Testis (tissue), 3 donors: Measurements from ENCODE around the gene CCNG1. TPM values are rescaled to one million over a fixed set of nuclear protein-coding genes. Genes with fewer than 3 reads are reported as not detected.

Experiments
- DNase-seq: peaks from one replicate; pipeline ENCODE4 v3.0.0-alpha.2; 2019
- H3K27ac ChIP-seq, 2 donors: fragments of 200-600 bp; sonication (generic); one replicate each; pipeline ENCODE4 v1.5.1; 2019
- H3K27me3 ChIP-seq: fragments of 200-600 bp; sonication (generic); one replicate; pipeline ENCODE4 v1.5.1; 2019
- H3K36me3 ChIP-seq: fragments of 200-600 bp; sonication (generic); one replicate; pipeline ENCODE4 v1.5.1; 2017; ENCODE audit warnings: low read depth; ENCODE audit errors: missing control alignments
- H3K4me1 ChIP-seq: fragments of 200-600 bp; sonication (generic); one replicate; pipeline ENCODE4 v1.5.1; 2019
- H3K4me3 ChIP-seq, 2 donors: fragments of 200-600 bp; sonication (generic); one replicate each; pipeline ENCODE4 v1.5.1; 2017 to 2019
- H3K9me3 ChIP-seq: fragments of 200-600 bp; sonication (generic); one replicate; pipeline ENCODE4 v1.5.1; 2017
- POLR2A ChIP-seq: fragments of 450-650 bp; IDR thresholded peaks from one replicate; pipeline ENCODE4 v1.6.1; 2017; ENCODE audit warnings: antibody characterized with exemption, mild to moderate bottlenecking, moderate library complexity
- WGBS, 2 donors: methylation state at CpG; one replicate each; pipeline ENCODE4 v1.1.5; 2018; 5-methylcytosine and 5-hydroxymethylcytosine counted together
- intact Hi-C: fragments of 100-400 bp; cut with DNase I; formaldehyde crosslinking; loops from one replicate; pipeline ENCODE4 v1.15.1; 2023; ENCODE audit warnings: low total_unique reads
- polyA plus RNA-seq: library from polyadenylated mRNA; stranded (reverse); fragments of 350-450 nt; fragmentation: Illumina TruSeq; extraction: RNeasy Lipid Tissue Mini Kit (QIAGEN cat#74804); gene quantifications from one replicate; pipeline ENCODE4 v1.2.3, GENCODE V29; 2014; ENCODE audit warnings: low read depth, low replicate concordance; ENCODE audit not compliant: insufficient read depth
- total RNA-seq, 2 donors: library from RNA; depleted of rRNA; stranded (reverse); fragments of >200 nt; gene quantifications; one replicate each; pipeline ENCODE4 v1.2.3, GENCODE V29; 2016
- TF ChIP-seq, protein P1 (sequence below), 3 experiments: fragments of 450-650 bp in 2 of 3; fragments of 200-600 bp in 1 of 3; sonication (generic) in 1 of 3; IDR thresholded peaks; one replicate each; pipeline ENCODE4 v1.5.1; 2016 to 2019; ENCODE audit warnings: antibody characterized with exemption in 3 of 3, mild to moderate bottlenecking in 2 of 3, moderate library complexity in 1 of 3

Gene CCNG1
- total and polyA plus RNA-seq, 3 donors from 2014 or later = 34.5 to 72.2 (median 60.5) TPM

DNA sequence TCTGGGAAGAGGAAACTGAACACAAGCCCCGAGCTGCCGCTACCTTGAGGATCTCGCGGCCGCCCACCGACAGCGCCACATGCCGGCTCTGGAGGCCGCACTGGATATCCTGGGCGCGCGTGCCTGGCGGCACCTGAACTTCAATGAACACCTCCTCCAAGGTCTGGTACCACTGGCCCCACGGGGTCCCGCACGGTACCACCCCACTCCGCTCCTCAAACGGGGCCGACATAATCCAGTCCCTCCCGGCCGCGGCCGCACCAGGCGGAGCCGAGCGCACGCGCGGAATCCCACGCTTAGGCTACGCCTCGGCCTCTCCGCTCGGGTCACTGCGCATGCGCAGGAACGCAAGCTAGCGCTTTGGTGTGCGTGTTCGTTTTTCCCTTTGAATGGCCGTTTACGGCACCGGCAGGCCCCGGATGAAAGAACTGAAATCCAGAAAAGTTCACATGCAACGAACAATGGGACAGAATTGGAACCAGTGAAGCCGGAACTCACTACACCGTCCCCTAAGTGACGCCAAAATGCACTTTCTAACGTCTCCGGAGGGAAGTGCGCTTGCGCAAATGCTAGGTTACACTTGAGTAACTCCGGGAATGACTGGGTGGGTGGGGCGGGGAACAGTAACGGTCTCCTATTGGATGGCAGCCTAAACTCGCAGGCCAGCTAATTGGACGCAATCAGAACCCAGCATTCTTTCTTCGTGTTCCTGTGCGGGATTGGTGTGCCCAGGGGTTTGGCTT is 22.6 kb downstream of the CCNG1 start, which contains the start of gene NUDCD2:
NUDCD2 (minus strand) TSS at position 284 of the 743 bp plus-strand sequence; CDS start at position 232, 52 bp downstream.
- whole genome bisulfite sequencing, 2 donors = 0 to 2% methylated on average over 11 to 47 of the region's 59 CpGs
- DNase-seq = peak; percentile 98
- Histone ChIP-seq H3K4me3 (peak within 1 kb of the TSS; percentile 63 to 75), H3K4me1 (peaks cover 9% of the 10 kb centered on the region), H3K9me3 (no peaks in the 10 kb centered on the region), H3K27ac (peak within 1 kb of the TSS; percentile 92 to 96), H3K36me3 (no peaks in the 10 kb centered on the region), H3K27me3 (no peaks in the 10 kb centered on the region)
- TF ChIP-seq, protein P1, sequence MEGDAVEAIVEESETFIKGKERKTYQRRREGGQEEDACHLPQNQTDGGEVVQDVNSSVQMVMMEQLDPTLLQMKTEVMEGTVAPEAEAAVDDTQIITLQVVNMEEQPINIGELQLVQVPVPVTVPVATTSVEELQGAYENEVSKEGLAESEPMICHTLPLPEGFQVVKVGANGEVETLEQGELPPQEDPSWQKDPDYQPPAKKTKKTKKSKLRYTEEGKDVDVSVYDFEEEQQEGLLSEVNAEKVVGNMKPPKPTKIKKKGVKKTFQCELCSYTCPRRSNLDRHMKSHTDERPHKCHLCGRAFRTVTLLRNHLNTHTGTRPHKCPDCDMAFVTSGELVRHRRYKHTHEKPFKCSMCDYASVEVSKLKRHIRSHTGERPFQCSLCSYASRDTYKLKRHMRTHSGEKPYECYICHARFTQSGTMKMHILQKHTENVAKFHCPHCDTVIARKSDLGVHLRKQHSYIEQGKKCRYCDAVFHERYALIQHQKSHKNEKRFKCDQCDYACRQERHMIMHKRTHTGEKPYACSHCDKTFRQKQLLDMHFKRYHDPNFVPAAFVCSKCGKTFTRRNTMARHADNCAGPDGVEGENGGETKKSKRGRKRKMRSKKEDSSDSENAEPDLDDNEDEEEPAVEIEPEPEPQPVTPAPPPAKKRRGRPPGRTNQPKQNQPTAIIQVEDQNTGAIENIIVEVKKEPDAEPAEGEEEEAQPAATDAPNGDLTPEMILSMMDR (IDR thresholded peaks at IDR 0.05) = no peak
- TF ChIP-seq POLR2A = no peak
- intact Hi-C loops = loop anchor here (10.0 kb wide), 1 partner anchor 45 kb away; the partner anchor contains the start of gene MAT2B

GRCh38 chr5:163460562-163461171 is 23.3 kb downstream of the CCNG1 start, which contains the start of gene HMMR:
Gene HMMR (plus strand): TSS chr5:163460632. CDS start chr5:163460693, 61 bp downstream.
- H3K27me3 ChIP-seq = no peaks in the 10 kb centered on the region
- intact Hi-C loops = no loop called here
- peaks cover 9% of the 10 kb centered on the region for H3K4me1 ChIP-seq
- peak within 1 kb of the TSS; percentile 63 to 75 for H3K4me3 ChIP-seq
- H3K36me3 ChIP-seq = no peaks in the 10 kb centered on the region
- TF ChIP-seq, protein P1 (IDR thresholded peaks at IDR 0.05) = no peak
- no peak for TF ChIP-seq POLR2A
- DNase-seq = peak; percentile 29
- 1 to 2% methylated on average over 22 to 23 of the region's 23 CpGs for WGBS, 2 donors
- peak within 1 kb of the TSS; percentile 92 to 96 for H3K27ac ChIP-seq
- no peaks in the 10 kb centered on the region for H3K9me3 ChIP-seq

DNA sequence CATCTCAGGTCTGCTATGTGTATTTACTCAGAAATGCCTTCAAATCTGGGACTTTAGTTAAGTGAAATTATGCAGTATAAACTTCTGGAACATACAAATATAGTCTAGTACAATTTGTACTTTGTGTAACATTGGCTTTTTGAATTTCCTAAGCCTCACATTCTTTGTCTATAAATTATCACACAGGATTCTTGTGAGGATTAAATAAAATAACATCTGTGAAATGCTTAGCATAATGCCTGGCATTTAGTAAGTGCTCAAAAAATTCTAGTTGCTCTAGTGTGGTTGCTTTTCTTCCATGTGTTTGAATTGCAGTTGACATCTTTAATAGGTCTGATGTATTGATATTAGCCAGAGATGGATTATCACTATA is 25.7 kb downstream of the CCNG1 start:
- H3K36me3 ChIP-seq = no peaks in the 10 kb centered on the region
- intact Hi-C loops = no loop called here

DNA sequence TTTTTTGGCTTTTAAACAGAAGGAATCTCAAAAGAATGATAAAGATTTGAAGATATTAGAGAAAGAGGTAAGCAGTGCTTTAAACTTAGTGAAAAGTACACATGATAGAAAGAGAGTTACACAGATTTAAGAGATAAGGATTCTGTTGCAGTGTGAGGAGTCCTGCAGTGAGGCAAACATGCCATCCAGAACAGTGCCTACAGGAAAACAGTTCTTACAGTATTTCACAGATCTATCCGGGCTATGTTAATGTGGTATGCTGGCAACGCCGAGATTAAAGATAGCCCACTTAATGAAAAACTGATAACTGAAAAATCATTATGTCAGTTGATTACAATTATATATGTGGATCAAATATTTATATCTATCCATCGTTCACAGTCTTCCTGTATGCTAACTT is 30.3 kb downstream of the CCNG1 start:
- H3K27me3 ChIP-seq = no peaks in the 10 kb centered on the region
- DNase-seq = no peak
- H3K4me3 ChIP-seq = no peak overlapping the region
- intact Hi-C loops = no loop called here
- TF ChIP-seq POLR2A = no peak
- TF ChIP-seq, protein P1 (IDR thresholded peaks at IDR 0.05) = no peak
- H3K9me3 ChIP-seq = no peaks in the 10 kb centered on the region
- WGBS, 2 donors = 82 to 91% methylated on average over 4 of the region's 4 CpGs
- no peak overlapping the region for H3K27ac ChIP-seq
- no peaks in the 10 kb centered on the region for H3K36me3 ChIP-seq
- no peaks in the 10 kb centered on the region for H3K4me1 ChIP-seq

More for the DNA sequence above, 25.7 kb downstream of the CCNG1 start:
- H3K4me3 ChIP-seq = no peak overlapping the region
- DNase-seq = no peak
- no peaks in the 10 kb centered on the region for H3K9me3 ChIP-seq
- no peak for TF ChIP-seq POLR2A
- TF ChIP-seq, protein P1 (IDR thresholded peaks at IDR 0.05) = no peak
- H3K27ac ChIP-seq = no peak overlapping the region
- H3K27me3 ChIP-seq = no peaks in the 10 kb centered on the region
- peaks cover 9% of the 10 kb centered on the region for H3K4me1 ChIP-seq
